T1000 (cell line): ENCODE results near the gene LGALS3.

Source experiments
- DNase-seq: peaks from one replicate; lab custom pipeline; 2025; ENCODE audit warnings: mixed read lengths; lab: John Stamatoyannopoulos, UW

The LGALS3 gene

GRCh38 chr14:55115460-55115859 is 13.6 kb upstream of the LGALS3 start:
- no peak for DNase-seq

GRCh38 chr14:55115861-55116245 is 13.2 kb upstream of the LGALS3 start:
- DNase-seq: no peak

- no peak for DNase-seq
Observed at GRCh38 chr14:55116246-55117030, 12.6 kb upstream of the LGALS3 start.

GRCh38 chr14:55117803-55118441 is 11.1 kb upstream of the LGALS3 start:
- no peak for DNase-seq

- no peak for DNase-seq
Observed at GRCh38 chr14:55118761-55119160, 10.3 kb upstream of the LGALS3 start.

GRCh38 chr14:55120571-55121495 is 8.2 kb upstream of the LGALS3 start:
- no peak for DNase-seq

GRCh38 chr14:55121628-55122439 is 7.2 kb upstream of the LGALS3 start:
- DNase-seq: no peak

- DNase-seq: no peak
Observed at GRCh38 chr14:55122440-55122986, 6.5 kb upstream of the LGALS3 start.

- DNase-seq: peak; percentile 31
Observed at GRCh38 chr14:55123101-55123500, 6.0 kb upstream of the LGALS3 start.

- no peak for DNase-seq
Observed at GRCh38 chr14:55123852-55124639, 5.0 kb upstream of the LGALS3 start.

- DNase-seq: no peak
Observed at GRCh38 chr14:55124774-55125386, 4.2 kb upstream of the LGALS3 start.

GRCh38 chr14:55125403-55125802 is 3.6 kb upstream of the LGALS3 start:
- DNase-seq: no peak

GRCh38 chr14:55126034-55126433 is 3.0 kb upstream of the LGALS3 start:
- DNase-seq: no peak

- no peak for DNase-seq
Observed at GRCh38 chr14:55126932-55127459, 2.1 kb upstream of the LGALS3 start.

GRCh38 chr14:55127460-55127951 is 1.5 kb upstream of the LGALS3 start:
- DNase-seq: peak; percentile 66

GRCh38 chr14:55128386-55129085 is 516 bp upstream of the LGALS3 start:
- no peak for DNase-seq

- peak; percentile 59 for DNase-seq
Observed at GRCh38 chr14:55129428-55130195, 560 bp downstream of the LGALS3 start.

GRCh38 chr14:55130196-55130550 is 1.1 kb downstream of the LGALS3 start:
- DNase-seq: no peak
